Measurements from ENCODE around the gene CHST11.

Gene CHST11

GRCh38 chr12:104484079-104484478, 27.3 kb downstream of the CHST11 start:
- DNase-seq, result no peak

- no peak for DNase-seq
Measured at GRCh38 chr12:104485651-104486362, 29.1 kb downstream of the CHST11 start.

- DNase-seq, result no peak
Measured at GRCh38 chr12:104486363-104486750, 29.6 kb downstream of the CHST11 start.

DNA sequence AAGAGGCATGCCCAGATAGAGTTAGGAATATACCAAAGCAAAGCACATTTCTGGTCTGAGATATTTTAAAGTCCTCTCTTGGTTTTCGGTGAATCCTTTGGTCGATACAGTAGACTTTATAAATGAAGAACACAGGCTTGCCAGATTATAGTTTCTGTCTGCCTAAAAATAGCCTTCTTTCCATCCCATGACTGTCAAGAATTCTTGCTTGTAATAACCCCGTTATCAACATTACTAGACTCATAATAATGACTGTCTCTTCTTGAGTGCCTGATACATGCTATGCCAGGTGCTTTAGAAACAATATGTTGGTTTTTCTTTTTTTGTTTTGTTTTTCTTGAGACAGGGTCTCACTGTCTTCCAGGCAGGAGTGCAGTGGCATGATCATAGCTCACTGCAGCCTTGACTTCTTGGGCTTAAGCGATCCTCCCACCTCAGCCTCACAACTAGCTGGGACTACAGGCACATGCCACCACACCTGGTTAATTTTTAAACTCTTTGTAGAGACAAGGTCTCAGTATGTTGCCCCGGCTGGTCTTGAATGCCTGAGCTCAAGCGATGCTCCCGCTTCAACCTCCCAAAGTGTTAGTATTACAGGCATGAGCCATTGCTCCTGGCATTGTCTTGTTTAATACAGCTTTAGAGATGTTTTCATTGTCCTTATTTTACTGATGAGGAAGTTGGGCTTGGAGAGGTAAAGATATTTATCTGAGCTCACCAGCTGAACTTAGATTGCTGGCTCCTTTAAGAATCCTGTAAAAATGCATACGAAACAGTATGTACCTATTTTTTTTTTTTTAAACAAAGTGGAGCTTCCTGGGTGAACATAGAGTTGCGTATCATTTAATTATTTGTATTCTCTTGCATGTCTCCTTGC, 30.4 kb downstream of the CHST11 start:
- no peak for DNase-seq

- no peak for DNase-seq
Measured at GRCh38 chr12:104488374-104488773, 31.6 kb downstream of the CHST11 start.

DNA sequence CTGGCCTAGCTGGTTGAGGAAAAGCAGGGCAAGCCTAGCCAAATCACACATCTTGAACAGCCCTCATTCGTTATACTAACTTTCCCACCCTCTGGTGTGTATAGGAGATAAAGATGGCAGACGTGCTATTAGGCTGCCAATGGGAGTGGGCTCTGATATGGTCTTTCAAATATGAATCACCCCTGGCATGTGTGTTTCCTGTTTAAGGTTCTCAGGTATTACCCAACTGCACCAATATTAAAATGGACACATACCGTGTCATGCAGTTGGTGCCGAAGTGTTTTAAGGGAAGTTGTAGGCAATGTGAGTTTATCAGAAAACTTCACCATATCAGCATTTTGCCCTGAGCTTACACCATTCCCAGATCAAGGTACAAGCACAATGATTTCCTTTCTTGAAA, 33.4 kb downstream of the CHST11 start:
- no peak for DNase-seq

- DNase-seq, result peak; percentile 61
Measured at GRCh38 chr12:104490850-104491249, 34.1 kb downstream of the CHST11 start.

DNA sequence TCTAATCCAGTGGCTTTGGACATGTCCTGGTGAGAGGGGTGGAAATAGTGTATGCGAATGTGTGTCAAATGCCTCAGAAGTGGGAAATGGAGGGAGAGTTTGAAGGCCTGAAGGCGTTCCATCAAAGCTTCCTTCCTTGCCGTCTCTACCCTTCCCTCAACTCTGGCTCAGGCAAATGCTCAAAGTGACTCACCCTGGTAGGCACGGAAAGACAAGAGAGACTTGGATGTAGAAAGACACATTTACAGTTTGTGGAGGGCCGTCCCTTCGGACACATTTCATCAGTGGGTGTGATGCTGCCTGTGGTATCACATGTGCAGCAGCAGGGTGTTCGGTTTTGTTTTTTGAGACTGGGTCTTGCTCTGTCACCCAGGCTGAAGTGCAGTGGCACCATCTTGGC, 36.7 kb downstream of the CHST11 start:
- no peak for DNase-seq

DNA sequence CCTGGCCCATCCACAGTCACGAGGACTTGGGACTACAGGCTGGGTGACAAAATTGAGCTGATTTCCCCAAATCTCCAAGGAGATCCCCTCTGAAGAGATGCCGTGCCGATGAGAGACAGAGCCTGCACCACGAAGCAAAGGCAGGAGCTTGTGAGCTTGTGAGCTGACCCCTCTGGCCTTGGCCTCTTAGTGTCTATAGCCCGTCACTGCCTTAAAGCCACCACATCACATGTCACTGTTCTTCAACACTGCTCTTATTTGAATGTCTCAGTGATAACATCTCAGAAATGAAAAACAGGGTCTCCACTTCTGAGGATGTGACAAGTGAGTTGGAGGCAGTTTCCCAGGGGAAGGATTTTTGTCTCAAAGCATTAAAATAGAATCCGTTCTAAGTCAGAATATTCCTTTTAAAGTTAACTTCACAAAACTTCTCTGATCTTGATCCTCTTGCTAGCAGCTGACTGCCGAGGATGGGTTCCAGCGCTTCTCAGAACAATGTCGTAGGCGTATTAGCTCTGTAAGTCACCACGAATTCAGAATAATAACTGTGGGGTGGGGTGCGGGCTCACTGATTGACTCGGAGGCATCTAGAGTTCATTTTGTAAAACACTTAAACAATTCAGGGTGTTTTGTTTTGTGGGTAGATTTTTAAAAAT, 37.5 kb downstream of the CHST11 start:
- no peak for DNase-seq

DNA sequence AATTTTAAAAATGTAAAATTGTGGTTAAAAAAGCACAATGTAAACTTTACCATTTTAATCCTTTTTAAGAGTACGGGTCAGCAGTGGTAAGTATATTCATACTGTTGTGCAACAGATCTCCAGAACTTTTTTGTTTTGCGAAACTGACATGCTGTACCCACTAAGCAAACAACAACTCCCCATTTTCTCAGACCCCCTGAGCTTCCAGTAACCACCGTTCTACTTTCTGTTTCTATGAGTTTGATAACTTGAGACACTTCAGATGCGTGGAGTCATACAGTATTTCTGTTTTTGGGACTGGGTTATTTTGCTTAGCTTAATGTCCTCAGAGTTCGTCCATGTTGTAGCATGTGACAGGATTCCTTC, 38.0 kb downstream of the CHST11 start:
- no peak for DNase-seq

DNA sequence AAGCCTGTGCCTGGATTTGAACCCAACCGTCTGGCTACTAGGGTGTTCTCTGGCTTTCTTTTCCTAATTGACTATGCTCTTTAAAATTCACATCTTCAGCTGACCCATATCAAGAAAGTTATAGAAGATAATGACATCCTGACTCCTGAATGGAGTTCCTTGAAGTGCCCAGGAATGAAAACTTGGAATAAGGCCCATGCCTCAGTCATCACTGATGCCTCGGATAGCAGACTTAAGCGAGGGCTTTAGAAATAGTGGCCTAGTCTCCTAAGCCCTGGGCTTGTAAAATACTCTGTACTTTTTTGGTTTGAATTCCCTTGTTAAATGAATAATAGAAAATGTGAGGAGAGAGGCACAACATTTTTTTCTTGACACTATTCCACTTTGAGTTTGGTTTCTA, 39.0 kb downstream of the CHST11 start:
- no peak for DNase-seq

DNA sequence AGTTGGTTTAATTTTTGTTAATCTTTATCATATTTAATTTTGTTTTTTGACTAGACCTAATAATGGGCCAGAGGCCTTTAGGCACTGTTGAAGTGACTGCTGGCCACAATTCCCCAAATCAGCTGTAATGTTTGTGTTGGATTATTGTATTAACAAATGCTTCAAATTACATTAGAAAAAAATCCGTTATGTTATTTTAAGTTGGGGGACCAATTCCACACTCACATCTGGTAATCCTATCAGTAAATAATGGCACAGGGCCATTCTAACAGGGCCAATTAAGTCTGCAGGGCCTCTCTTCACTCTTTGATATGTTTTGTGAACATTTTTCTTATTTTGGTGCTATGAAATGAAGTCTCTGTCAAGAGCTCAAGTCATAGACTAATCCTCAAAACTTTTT, 39.6 kb downstream of the CHST11 start:
- no peak for DNase-seq

DNA sequence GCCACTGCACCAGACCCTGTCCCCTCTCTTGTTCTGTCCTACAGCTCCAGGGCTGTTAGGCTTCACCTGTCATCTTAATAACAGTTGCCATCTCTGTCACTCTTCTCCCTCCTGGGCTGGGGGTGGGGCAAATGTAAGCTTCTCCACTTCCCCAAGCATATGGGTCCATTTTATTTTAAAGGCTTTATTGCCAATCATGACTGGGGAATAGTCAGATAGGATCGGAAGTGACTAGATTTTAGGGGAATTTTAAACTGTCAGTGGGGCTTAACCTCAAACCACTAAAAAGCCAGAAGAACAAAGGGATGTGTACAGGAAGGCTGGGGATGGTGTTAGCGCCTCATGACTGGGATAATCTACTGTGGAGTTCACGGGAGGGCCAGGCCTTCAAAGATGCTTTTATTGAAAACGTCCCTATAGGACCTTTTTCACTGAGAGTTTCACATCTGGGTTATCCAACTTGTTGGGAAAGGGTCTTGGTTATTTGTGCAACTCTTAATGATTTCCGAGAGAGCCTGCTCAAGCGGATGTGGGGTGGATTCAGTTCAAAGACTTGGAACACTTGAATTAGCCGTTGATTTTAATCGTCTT, 41.6 kb downstream of the CHST11 start:
- no peak for DNase-seq

GRCh38 chr12:104499668-104500332, 43.1 kb downstream of the CHST11 start:
- DNase-seq, result no peak

- no peak for DNase-seq
Measured at GRCh38 chr12:104501115-104501514, 44.4 kb downstream of the CHST11 start.

- no peak for DNase-seq
Measured at GRCh38 chr12:104501660-104502059, 44.9 kb downstream of the CHST11 start.

DNA sequence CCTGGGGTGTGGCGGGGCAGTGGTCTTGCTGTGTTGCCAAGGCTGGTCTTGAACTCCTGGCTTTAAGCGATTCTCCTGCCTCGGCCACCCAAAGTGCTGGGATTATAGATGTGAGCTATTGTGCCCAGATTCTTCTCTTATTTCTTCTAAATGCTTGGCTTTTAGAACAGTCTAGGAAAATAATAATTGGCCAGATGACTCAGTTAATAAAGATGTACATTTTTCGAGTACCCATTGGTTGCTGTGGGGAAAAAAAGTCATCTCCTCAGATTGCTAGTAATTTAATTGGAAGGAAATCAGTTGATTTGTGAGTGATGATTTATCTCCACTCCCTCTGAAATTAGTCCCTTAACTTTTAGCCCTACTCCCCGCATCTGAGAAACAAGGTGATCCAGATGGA, 45.5 kb downstream of the CHST11 start:
- no peak for DNase-seq

- DNase-seq, result no peak
Measured at GRCh38 chr12:104502638-104503037, 45.9 kb downstream of the CHST11 start.

DNA sequence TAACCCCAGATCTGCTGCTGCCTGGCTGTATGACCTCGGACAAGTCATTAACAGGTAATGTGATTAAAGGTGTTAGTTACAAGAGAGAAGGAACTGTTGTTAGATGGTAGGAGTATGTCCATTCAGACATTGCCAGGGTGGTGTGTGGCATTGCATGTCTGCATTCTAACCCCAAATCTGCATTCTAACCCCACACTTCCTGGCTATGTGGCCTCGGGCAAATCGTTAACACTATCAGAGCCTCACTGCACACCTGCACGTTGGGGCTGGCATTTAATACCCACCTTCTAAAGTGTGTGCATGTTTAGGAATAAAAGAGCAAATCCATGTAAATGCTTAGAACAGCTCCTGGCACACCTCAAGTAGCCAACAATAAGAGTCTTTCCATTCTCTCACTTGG, 46.4 kb downstream of the CHST11 start:
- no peak for DNase-seq

GRCh38 chr12:104504146-104504545, 47.4 kb downstream of the CHST11 start:
- no peak for DNase-seq

GRCh38 chr12:104505095-104505818, 48.5 kb downstream of the CHST11 start:
- peak; percentile 73 for DNase-seq
